Large intestine (tissue), 3 donors: ENCODE data around the gene PSAPL1. TPM values are rescaled to one million over a fixed set of nuclear protein-coding genes. Genes with fewer than 3 reads are reported as not detected.

Experiments used
- DNase-seq, 2 donors: peaks; one replicate each; pipeline versions ENCODE4 v3.0.0 to v3.0.0-alpha.2; 2013
- H3K27ac ChIP-seq: one replicate; pipeline ENCODE4 v1.5.1; 2013; ENCODE audit warnings: low read length
- H3K27me3 ChIP-seq: 2 replicates; pipeline ENCODE4 v1.6.1; 2013; ENCODE audit warnings: low read length; ENCODE audit not compliant: control insufficient read depth, insufficient read depth
- H3K36me3 ChIP-seq: 2 replicates; pipeline ENCODE4 v1.6.1; 2013; ENCODE audit warnings: low read length; ENCODE audit not compliant: control insufficient read depth, insufficient read depth
- H3K4me1 ChIP-seq: one replicate; pipeline ENCODE4 v1.6.1; 2013; ENCODE audit warnings: low read length; ENCODE audit not compliant: control insufficient read depth, insufficient read depth
- H3K4me3 ChIP-seq: one replicate; pipeline ENCODE4 v1.5.1; 2013; ENCODE audit warnings: low read length
- H3K9me3 ChIP-seq: one replicate; pipeline ENCODE4 v1.6.1; 2013; ENCODE audit warnings: mild to moderate bottlenecking, low read depth, low read length, moderate library complexity; ENCODE audit not compliant: control insufficient read depth
- WGBS: methylation state at CpG from one replicate; pipeline ENCODE4 v1.1.5; 2013; ENCODE audit warnings: low lambda C conversion rate; ENCODE audit not compliant: insufficient coverage; 5-methylcytosine and 5-hydroxymethylcytosine counted together
- polyA plus RNA-seq: library from polyadenylated mRNA; unstranded; fragments of 120-200 nt; gene quantifications from one replicate; pipeline ENCODE4 v1.2.1, GENCODE V29; 2013

The PSAPL1 gene
- polyA plus RNA-seq, 1 donor, result 0.49 TPM

GRCh38 chr4:7444731-7445130 is 10.0 kb upstream of the PSAPL1 start:
- no peak for DNase-seq
- H3K27me3 ChIP-seq, result peaks cover 3% of the 10 kb centered on the region

DNA sequence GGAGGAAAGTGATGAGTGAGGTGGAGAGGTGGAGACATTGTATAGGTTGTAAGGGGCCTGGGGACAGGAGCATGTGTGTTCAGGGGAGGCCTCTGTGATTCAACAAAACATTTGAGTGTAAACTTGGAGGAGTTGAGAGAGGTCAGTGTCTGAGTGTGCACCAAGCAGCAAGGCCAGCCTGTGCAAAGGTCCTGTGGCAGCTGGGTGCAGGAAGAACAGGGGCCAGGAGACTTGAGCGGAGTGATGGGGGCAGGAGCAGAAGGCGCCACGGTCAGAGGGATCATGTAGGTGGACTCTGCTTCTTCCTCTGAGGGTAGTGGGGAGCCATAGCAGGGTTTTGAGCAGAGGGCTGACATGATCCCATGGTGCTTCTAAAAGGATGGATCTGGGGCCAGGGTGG is 9.6 kb upstream of the PSAPL1 start:
- DNase-seq, result no peak
- WGBS, result no CpG with 5 or more reads among the region's 3 CpGs
- no peak overlapping the region for H3K4me3 ChIP-seq
- no peaks in the 10 kb centered on the region for H3K36me3 ChIP-seq
- peaks cover 3% of the 10 kb centered on the region for H3K27me3 ChIP-seq
- H3K27ac ChIP-seq, result no peak overlapping the region
- no peaks in the 10 kb centered on the region for H3K4me1 ChIP-seq
- H3K9me3 ChIP-seq, result peaks cover 1% of the 10 kb centered on the region

More at GRCh38 chr4:7444731-7445130, 10.0 kb upstream of the PSAPL1 start:
- Histone ChIP-seq H3K4me3 (no peak overlapping the region), H3K36me3 (no peaks in the 10 kb centered on the region), H3K9me3 (no peaks in the 10 kb centered on the region), H3K4me1 (no peaks in the 10 kb centered on the region), H3K27ac (no peak overlapping the region)
- WGBS, result no CpG with 5 or more reads among the region's 12 CpGs

DNA sequence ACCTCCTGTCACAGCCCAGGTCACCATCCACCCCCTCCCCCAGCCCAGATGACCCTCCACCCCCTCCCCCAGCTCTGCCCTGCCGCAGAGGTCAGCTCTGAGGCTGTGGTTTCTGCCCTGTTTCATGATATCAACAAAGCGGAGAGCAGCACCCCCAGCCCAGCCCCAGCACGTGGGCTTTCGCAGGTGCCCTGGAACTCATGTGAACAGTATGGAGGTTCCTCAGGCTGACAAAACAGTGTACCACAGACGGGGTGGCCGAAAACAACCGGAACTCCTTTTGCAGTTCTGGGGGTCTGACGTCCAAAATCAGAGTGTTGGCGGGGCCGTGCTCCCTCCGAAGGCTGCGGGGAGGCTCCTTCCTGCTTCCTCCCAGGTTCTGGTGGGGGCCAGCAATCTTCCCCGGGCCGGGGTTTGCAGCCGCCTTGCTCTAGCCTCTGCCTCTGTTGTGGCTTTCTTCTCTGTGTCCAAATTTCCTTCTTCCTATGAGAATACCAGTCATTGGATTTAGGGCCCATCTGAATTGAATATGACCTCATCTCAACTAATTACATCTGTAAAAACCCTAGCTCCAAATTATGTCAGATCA is 7.9 kb upstream of the PSAPL1 start:
- Histone ChIP-seq H3K4me3 (no peak overlapping the region), H3K27me3 (peaks cover 3% of the 10 kb centered on the region), H3K9me3 (peaks cover 3% of the 10 kb centered on the region), H3K27ac (no peak overlapping the region), H3K36me3 (no peaks in the 10 kb centered on the region), H3K4me1 (peaks cover 2% of the 10 kb centered on the region)
- no peak for DNase-seq
- no CpG with 5 or more reads among the region's 15 CpGs for WGBS

- no CpG with 5 or more reads among the region's 7 CpGs for WGBS
- Histone ChIP-seq H3K4me1 (peaks cover 16% of the 10 kb centered on the region), H3K27me3 (no peaks in the 10 kb centered on the region), H3K27ac (no peak overlapping the region), H3K36me3 (no peaks in the 10 kb centered on the region), H3K4me3 (no peak overlapping the region), H3K9me3 (peaks cover 3% of the 10 kb centered on the region)
- DNase-seq, result no peak
Measured at GRCh38 chr4:7441201-7441600, 6.5 kb upstream of the PSAPL1 start.

DNA sequence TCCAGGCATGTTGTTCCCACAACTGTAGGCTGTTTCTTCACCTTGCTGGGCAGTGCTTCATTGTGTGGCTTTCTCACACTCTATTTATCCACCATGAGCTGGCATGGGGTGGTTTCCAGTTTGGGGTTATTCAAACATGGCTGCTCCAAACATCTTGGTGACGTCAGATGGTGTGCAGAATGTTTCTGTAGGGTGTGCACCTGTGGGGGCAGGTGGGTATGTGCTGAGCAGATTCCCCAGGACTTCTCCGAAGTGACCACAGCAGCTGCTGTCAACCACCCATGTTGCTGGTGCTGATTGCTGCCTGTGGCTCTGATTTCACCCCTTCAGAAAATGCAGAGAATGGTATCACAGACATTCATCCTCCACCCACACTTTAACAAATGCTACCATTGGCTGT is 5.0 kb upstream of the PSAPL1 start:
- no CpG with 5 or more reads among the region's 2 CpGs for WGBS
- Histone ChIP-seq H3K27ac (no peak overlapping the region), H3K27me3 (no peaks in the 10 kb centered on the region), H3K4me3 (no peak overlapping the region), H3K4me1 (peaks cover 30% of the 10 kb centered on the region), H3K36me3 (no peaks in the 10 kb centered on the region), H3K9me3 (peaks cover 3% of the 10 kb centered on the region)
- DNase-seq, result no peak

GRCh38 chr4:7436256-7436655 is 1.5 kb upstream of the PSAPL1 start:
- DNase-seq, result no peak
- Histone ChIP-seq H3K4me1 (peaks cover 36% of the 10 kb centered on the region), H3K36me3 (no peaks in the 10 kb centered on the region), H3K27me3 (no peaks in the 10 kb centered on the region), H3K9me3 (peaks cover 3% of the 10 kb centered on the region), H3K27ac (peak overlapping the region; percentile 86), H3K4me3 (no peak overlapping the region)
- no CpG with 5 or more reads among the region's 13 CpGs for WGBS

GRCh38 chr4:7435471-7436061 is 836 bp upstream of the PSAPL1 start:
- H3K27ac ChIP-seq, result peak overlapping the region; percentile 86
- no peaks in the 10 kb centered on the region for H3K36me3 ChIP-seq
- peaks cover 36% of the 10 kb centered on the region for H3K4me1 ChIP-seq
- peak; percentile 67 to 91 for DNase-seq
- no CpG with 5 or more reads among the region's 11 CpGs for WGBS
- H3K9me3 ChIP-seq, result peaks cover 3% of the 10 kb centered on the region
- no peaks in the 10 kb centered on the region for H3K27me3 ChIP-seq
- H3K4me3 ChIP-seq, result no peak overlapping the region

GRCh38 chr4:7434141-7434765 is 477 bp downstream of the PSAPL1 start:
- Histone ChIP-seq H3K36me3 (no peaks in the 10 kb centered on the region), H3K27ac (peak overlapping the region; percentile 86), H3K4me1 (peaks cover 36% of the 10 kb centered on the region), H3K4me3 (no peak overlapping the region), H3K27me3 (no peaks in the 10 kb centered on the region), H3K9me3 (peaks cover under 1% of the 10 kb centered on the region)
- no peak for DNase-seq
- WGBS, result no CpG with 5 or more reads among the region's 26 CpGs

DNA sequence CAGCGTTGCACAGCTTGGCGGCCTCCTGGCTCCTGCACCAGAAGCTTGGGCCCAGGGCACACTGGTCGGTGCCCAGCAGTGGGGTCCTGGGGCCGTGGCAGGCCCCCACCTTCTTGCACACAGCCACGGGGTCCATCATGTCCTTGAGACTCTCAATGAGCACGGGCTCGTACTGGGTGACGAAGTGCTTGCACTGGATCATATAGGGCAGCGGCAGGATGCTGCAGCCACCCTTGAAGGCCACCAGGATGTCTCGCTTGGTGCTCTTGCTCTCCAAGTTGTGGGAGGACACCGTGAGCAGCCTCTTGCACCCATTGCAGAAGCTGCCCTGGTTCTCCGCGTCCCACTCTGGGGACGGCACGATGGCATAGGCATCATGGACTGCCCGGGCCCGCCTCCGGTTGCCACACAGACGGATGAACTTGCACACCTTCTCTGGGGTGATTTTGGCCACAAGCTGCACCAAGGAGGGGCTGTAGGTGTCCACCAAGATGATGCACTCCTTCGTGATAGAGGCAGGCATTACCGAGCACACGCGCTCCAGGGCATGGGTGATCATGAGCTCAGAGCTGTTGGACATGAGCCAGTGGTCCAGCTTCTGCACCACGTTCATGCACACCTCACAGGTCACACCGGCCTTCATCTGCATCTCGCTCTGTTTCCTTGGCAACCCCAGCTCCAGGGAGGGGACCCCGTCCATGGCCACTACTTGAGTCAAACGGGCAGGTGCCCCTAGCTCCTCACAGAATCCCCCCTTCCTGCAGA is 1.2 kb downstream of the PSAPL1 start:
- WGBS, result no CpG with 5 or more reads among the region's 28 CpGs
- H3K36me3 ChIP-seq, result no peaks in the 10 kb centered on the region
- H3K27me3 ChIP-seq, result no peaks in the 10 kb centered on the region
- H3K4me1 ChIP-seq, result peaks cover 36% of the 10 kb centered on the region
- H3K9me3 ChIP-seq, result no peaks in the 10 kb centered on the region
- DNase-seq, result no peak
- no peak overlapping the region for H3K27ac ChIP-seq
- no peak overlapping the region for H3K4me3 ChIP-seq

DNA sequence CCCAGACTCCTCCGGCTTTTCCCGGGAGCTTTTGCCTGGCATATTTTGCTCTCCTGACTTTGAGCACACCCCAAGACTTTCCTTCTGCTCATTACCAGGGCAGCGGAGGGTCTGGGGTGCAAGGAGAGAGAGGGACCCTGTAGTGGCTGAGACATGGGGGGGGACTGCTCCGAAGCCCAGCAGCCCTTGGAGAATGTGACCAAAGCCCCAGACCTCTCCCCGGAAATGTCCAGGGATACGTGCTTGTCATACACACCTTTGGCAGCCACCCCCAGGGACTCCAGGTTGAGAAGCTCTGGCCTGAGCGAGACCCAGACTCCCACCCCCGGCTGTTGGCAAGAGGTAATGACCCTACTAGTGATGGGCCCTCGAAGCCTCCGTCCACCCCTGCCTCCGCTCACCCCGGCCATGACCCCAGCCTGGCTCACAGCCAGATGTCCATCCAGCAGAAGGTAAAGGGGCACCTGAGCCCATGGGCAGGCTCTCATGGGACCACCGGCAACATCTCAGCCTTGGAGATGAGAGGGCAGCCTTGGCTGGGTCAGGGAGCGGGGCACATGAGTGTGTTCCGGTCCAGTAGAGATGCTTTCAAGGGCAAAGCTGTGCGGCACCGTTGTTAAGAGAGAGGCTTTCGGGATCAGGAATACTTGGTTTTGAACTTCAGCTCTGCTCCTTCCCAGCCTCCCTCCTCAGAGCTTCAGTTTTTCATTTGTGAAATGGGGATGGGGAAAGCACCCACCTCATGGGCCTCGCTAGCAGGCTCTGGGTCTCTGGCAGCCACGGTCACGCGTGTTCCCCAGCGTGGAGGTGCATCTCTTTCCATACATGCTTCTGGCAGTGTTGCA is 2.0 kb downstream of the PSAPL1 start:
- H3K27ac ChIP-seq, result no peak overlapping the region
- no peaks in the 10 kb centered on the region for H3K9me3 ChIP-seq
- no peaks in the 10 kb centered on the region for H3K27me3 ChIP-seq
- DNase-seq, result no peak
- peaks cover 35% of the 10 kb centered on the region for H3K4me1 ChIP-seq
- no CpG with 5 or more reads among the region's 23 CpGs for WGBS
- no peaks in the 10 kb centered on the region for H3K36me3 ChIP-seq
- no peak overlapping the region for H3K4me3 ChIP-seq
